HUES6 (cell line): ENCODE measurements around the gene NBDY.

Experiments used
- H3K27ac ChIP-seq: 2 replicates; pipeline ENCODE4 v1.7.0; 2013; ENCODE audit warnings: low read depth, mild to moderate bottlenecking, low read length, inconsistent platforms
- H3K27me3 ChIP-seq: 2 replicates; pipeline ENCODE4 v1.6.1; 2013; ENCODE audit warnings: low read length; ENCODE audit not compliant: control insufficient read depth, insufficient read depth
- H3K36me3 ChIP-seq: 2 replicates; pipeline ENCODE4 v1.6.1; 2013; ENCODE audit warnings: low read length; ENCODE audit not compliant: control insufficient read depth, insufficient read depth
- H3K4me1 ChIP-seq: 2 replicates; pipeline ENCODE4 v1.6.1; 2013; ENCODE audit warnings: low read length; ENCODE audit not compliant: control insufficient read depth, insufficient read depth
- H3K4me3 ChIP-seq: 2 replicates; pipeline ENCODE4 v1.5.1; 2013; ENCODE audit warnings: low read depth, low read length
- H3K9ac ChIP-seq: one replicate; pipeline ENCODE4 v1.6.1; 2013; ENCODE audit warnings: mild to moderate bottlenecking, low read length
- H3K9me3 ChIP-seq: 2 replicates; pipeline ENCODE4 v1.6.1; 2013; ENCODE audit warnings: low read depth, low read length; ENCODE audit not compliant: control insufficient read depth, insufficient read depth

Gene NBDY

GRCh38 chrX:56860888-56861287 is 131.8 kb downstream of the NBDY start:
- no peaks in the 10 kb centered on the region for H3K4me1 ChIP-seq
- no peaks in the 10 kb centered on the region for H3K27me3 ChIP-seq
- no peaks in the 10 kb centered on the region for H3K36me3 ChIP-seq
- H3K9me3 ChIP-seq = peaks cover 32% of the 10 kb centered on the region
- H3K9ac ChIP-seq = no peak overlapping the region
- no peak overlapping the region for H3K4me3 ChIP-seq
- H3K27ac ChIP-seq = no peak overlapping the region
